ENCODE data around the gene HSF2BP.
A peak's percentile ranks its signal among the peaks of the same experiment; 100 is the strongest.
"Not testable (repeated sequence)": the region's sequence is repeated elsewhere in the genome, so short reads cannot be mapped to it uniquely, and the experiment has no call there.

HSF2BP gene

GRCh38 chr21:43619856-43620255 lies 39.4 kb downstream of the HSF2BP start:
- H3K4me3 ChIP-seq (ENCODE audit: low read depth, low read length) = no peak overlapping the region
- DNase-seq (ENCODE audit: low read depth) = no peak
- TF ChIP-seq CTCF (IDR thresholded peaks at IDR 0.05; ENCODE audit: low read depth, low read length, missing control alignments) = no peak

- DNase-seq (ENCODE audit: low read depth) = no peak
- TF ChIP-seq CTCF (IDR thresholded peaks at IDR 0.05; ENCODE audit: low read depth, low read length, missing control alignments) = no peak
- no peak overlapping the region for H3K4me3 ChIP-seq (ENCODE audit: low read depth, low read length)
Measured at GRCh38 chr21:43619344-43619743, 39.9 kb downstream of the HSF2BP start.

GRCh38 chr21:43618940-43619339 lies 40.3 kb downstream of the HSF2BP start:
- TF ChIP-seq CTCF (IDR thresholded peaks at IDR 0.05; ENCODE audit: low read depth, low read length, missing control alignments) = no peak
- DNase-seq (ENCODE audit: low read depth) = no peak
- no peak overlapping the region for H3K4me3 ChIP-seq (ENCODE audit: low read depth, low read length)

GRCh38 chr21:43616861-43617260 lies 42.4 kb downstream of the HSF2BP start:
- not testable (repeated sequence) for H3K4me3 ChIP-seq (ENCODE audit: low read depth, low read length); DNase-seq (ENCODE audit: low read depth)

GRCh38 chr21:43614839-43615238 lies 44.4 kb downstream of the HSF2BP start:
- no peak for DNase-seq (ENCODE audit: low read depth)
- no peak overlapping the region for H3K4me3 ChIP-seq (ENCODE audit: low read depth, low read length)
- TF ChIP-seq CTCF (IDR thresholded peaks at IDR 0.05; ENCODE audit: low read depth, low read length, missing control alignments) = no peak

- TF ChIP-seq CTCF (IDR thresholded peaks at IDR 0.05; ENCODE audit: low read depth, low read length, missing control alignments) = no peak
- DNase-seq (ENCODE audit: low read depth) = peak; percentile 24
- H3K4me3 ChIP-seq (ENCODE audit: low read depth, low read length) = no peak overlapping the region
Measured at GRCh38 chr21:43613755-43614638, 45.3 kb downstream of the HSF2BP start.

GRCh38 chr21:43611598-43612369 lies 47.5 kb downstream of the HSF2BP start:
- no peak for DNase-seq (ENCODE audit: low read depth)
- no peak overlapping the region for H3K4me3 ChIP-seq (ENCODE audit: low read depth, low read length)
- peak; percentile 75 for TF ChIP-seq CTCF (IDR thresholded peaks at IDR 0.05; ENCODE audit: low read depth, low read length, missing control alignments)
